Stimulated activated CD8-positive, alpha-beta memory T cell treated with anti-CD3 and anti-CD28 coated beads, Interleukin-7, amount 100 ng/mL, for 4 hours (primary cell): Measurements from ENCODE around the gene ELOB.

ENCODE experiments used
- DNase-seq, 2 donors: peaks; one replicate each; pipeline ENCODE4 v3.0.0-alpha.2; 2020; ENCODE audit warnings: low read depth in 2 of 2

ELOB gene

DNA sequence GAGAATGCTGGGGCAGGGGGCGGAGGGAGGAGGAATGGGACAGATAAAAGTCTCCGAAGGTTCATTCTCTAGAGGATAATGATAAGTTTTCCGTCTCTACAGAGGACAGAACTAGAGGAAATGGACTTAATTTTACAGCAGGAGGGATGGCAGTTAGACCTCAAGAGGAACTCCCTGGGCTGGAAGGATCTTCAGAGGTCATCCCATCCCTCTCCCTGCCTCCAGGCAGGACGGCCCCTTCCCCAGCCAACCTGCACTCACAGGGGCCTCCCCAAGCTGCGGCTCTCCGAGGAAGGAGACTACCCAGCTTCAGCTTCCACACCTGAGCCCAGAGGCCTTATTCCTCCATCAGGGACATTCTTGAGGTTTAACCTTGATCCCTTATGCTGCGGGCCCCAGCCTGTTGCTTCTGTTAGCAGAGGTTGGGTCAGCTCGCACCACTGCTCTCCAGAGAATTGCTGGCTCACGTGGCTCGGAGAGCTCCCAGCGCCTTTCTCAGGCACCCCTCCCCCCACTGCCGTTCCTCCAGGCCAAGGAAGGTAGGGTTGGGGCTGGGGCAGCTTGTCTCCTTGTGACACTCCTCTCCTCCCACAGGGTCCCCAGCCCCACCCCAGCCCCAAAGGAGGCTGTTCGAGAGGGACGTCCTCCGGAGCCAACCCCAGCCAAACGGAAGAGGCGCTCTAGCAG, 8.5 kb downstream of the ELOB start:
- no peak for DNase-seq

GRCh38 chr16:2767891-2768290, 9.2 kb downstream of the ELOB start:
- DNase-seq = no peak

- DNase-seq = no peak
Measured at GRCh38 chr16:2767140-2767731, 9.8 kb downstream of the ELOB start.

DNA sequence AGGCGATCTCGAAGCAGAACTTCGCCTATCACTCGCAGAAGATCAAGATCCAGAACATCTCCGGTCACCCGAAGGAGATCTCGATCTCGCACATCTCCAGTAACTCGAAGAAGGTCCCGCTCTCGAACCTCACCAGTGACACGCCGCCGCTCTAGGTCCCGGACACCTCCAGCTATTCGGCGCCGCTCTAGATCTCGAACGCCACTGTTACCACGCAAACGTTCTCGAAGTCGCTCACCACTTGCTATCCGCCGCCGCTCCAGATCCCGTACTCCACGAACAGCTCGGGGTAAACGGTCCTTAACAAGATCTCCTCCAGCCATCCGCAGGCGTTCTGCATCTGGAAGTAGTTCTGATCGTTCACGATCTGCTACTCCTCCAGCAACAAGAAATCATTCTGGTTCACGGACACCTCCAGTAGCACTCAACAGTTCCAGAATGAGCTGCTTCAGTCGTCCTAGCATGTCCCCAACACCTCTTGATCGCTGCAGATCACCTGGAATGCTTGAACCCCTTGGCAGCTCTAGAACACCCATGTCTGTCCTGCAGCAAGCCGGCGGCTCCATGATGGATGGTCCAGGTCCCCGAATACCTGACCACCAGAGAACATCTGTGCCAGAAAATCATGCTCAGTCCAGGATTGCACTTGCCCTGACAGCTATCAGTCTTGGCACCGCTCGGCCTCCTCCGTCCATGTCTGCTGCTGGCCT, 10.5 kb downstream of the ELOB start:
- DNase-seq = no peak

DNA sequence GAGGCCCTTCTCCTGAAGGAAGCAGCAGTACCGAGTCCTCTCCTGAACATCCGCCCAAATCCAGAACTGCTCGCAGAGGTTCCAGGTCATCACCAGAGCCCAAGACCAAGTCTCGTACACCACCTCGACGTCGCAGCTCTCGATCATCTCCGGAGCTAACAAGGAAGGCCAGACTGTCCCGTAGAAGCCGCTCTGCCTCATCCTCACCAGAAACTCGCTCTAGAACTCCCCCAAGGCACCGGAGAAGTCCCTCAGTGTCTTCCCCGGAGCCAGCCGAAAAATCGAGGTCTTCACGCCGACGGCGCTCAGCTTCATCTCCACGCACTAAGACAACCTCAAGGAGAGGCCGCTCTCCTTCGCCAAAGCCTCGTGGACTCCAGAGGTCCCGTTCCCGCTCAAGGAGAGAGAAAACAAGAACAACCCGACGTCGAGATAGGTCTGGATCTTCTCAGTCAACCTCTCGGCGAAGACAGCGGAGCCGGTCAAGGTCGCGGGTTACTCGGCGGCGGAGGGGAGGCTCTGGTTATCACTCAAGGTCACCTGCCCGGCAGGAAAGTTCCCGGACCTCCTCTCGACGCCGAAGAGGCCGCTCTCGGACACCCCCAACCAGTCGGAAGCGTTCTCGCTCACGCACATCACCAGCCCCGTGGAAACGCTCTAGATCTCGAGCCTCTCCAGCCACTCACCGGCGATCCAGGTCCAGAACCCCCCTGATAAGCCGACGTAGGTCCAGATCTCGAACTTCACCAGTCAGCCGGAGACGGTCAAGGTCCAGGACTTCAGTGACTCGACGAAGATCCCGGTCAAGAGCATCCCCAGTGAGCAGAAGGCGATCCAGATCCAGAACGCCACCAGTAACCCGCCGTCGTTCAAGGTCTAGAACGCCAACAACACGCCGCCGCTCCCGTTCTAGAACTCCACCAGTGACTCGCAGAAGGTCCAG, 11.3 kb downstream of the ELOB start:
- DNase-seq = no peak

DNA sequence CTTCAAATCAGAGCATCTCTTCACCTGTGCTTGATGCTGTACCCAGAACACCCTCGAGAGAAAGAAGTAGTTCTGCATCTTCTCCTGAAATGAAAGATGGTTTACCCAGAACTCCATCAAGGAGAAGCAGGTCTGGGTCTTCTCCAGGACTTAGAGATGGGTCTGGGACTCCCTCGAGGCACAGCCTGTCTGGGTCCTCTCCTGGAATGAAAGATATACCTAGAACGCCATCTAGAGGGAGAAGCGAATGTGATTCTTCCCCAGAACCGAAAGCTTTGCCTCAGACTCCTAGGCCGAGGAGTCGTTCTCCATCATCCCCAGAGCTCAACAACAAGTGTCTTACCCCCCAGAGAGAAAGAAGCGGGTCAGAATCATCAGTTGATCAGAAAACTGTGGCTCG, 12.4 kb downstream of the ELOB start:
- no peak for DNase-seq

GRCh38 chr16:2763173-2763572, 13.9 kb downstream of the ELOB start:
- no peak for DNase-seq

- no peak for DNase-seq
Measured at GRCh38 chr16:2762711-2763110, 14.4 kb downstream of the ELOB start.

- no peak for DNase-seq
Measured at GRCh38 chr16:2761886-2762583, 15.0 kb downstream of the ELOB start.

- no peak for DNase-seq
Measured at GRCh38 chr16:2761472-2761871, 15.6 kb downstream of the ELOB start.

- DNase-seq = no peak
Measured at GRCh38 chr16:2757344-2757743, 19.7 kb downstream of the ELOB start.

DNA sequence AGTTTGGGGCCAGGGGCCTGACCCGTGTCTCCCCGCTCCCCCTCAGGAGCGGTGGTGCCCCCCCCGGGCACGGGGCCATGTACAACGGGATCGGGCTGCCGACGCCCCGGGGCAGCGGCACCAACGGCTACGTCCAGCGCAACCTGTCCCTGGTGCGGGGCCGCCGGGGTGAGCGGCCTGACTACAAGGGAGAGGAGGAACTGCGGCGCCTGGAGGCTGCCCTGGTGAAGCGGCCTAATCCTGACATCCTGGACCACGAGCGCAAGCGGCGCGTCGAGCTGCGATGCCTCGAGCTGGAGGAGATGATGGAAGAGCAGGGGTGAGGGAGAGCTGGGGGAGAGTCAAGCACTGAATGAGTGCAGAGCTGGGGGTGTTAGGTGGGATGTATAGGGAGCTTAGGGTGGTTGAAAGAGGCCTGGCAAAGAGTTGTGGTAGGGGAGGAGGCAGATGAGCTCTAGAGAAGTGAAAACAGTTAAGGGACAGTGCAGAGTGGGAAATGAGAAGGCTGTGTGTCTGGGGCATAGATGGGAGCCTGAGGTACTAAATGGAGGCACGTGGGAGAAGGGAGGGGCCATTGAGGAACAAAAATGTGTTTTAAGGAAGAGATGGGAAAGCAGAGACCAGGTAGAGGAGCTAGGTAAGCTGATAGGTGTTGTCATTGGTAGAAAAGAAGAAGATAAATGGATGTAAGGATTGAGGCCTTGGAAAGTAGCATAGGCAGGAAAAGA, 20.6 kb downstream of the ELOB start:
- no peak for DNase-seq

- DNase-seq = no peak
Measured at GRCh38 chr16:2755158-2755557, 21.9 kb downstream of the ELOB start.

DNA sequence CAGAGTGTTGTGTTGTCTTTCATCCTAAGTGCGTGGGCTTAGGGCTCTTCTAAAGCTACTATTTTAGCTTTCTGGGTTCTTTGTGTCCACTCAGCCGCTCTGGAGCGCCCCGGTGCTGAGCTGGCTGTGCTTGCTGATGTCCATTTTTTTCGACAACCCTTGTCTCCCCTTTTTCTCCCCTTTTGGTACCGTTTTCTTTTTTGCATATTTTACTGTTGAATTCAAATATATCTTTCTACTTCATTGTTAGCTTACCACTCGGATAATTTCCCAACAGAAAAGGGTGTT, 23.4 kb downstream of the ELOB start:
- no peak for DNase-seq

GRCh38 chr16:2752850-2753732, 24.0 kb downstream of the ELOB start:
- DNase-seq = no peak

DNA sequence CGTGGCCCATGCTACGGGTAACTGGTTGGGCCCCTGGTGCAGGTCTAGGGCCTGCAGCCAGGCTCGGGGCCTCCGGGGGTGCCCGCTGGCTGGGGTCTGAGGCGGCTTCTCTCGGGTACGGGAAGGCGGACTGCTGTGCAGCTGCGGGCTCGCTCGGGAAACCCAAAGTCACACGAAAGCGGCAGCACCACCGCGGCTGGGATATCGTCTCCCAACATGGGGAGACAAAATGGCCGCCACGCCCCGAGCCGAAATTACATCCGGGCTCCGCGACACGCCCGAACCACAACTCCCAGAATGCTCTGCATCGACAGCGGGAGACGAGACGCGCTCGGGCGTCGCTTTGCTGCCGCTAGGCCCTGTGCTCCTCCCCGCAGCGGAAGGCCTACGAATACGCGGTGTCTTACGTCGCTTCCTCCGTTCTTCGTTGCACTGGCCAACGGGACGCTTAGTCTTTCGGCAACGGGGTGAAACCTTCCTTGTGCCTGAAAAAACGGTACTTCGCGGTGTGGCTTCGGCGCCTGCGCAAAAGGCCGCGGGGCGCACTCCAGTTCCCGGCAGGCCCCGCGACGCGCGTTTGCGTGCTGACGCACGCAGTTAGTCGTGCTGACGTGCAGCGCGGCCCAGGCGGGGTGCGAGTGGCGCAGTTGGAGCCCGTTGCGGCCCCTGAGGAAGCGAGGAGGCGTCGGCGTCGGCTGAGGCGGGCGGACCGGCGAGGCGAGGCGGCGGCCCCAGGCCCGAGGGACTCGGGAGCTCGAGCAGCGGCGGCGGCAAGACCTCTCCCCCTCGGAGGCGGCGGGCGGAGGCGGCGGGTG, 24.8 kb downstream of the ELOB start, which contains the start of gene SRRM2:
Gene SRRM2, plus strand, starts transcription at position 604 of the 815 bp plus-strand sequence. CDS start 3,727 bp downstream, outside the sequence.
- peak; percentile 89 to 91 for DNase-seq

DNA sequence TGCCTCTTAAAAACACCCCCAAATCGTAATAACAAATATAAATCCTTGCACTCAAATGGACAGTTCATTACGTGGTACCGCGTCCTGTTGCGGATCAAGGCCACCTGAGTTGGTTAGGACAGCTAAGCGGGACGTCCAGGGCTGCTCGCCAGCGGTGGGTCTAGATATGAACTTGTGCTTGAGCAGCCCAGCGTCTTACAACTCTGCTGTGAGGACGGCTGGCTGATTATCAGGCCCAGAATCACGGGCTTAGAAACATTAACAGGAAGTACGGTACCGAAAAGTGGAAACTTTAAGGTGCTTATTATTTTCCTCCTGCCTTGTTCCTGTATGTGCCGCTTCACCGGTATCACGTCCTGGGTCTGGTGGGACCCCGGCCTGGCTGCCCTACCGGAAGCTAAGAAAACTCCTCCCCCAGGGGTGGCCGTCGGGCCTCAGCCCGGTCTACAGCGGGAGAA, 25.5 kb downstream of the ELOB start:
- no peak for DNase-seq

- DNase-seq = no peak
Measured at GRCh38 chr16:2749936-2750335, 27.1 kb downstream of the ELOB start.

DNA sequence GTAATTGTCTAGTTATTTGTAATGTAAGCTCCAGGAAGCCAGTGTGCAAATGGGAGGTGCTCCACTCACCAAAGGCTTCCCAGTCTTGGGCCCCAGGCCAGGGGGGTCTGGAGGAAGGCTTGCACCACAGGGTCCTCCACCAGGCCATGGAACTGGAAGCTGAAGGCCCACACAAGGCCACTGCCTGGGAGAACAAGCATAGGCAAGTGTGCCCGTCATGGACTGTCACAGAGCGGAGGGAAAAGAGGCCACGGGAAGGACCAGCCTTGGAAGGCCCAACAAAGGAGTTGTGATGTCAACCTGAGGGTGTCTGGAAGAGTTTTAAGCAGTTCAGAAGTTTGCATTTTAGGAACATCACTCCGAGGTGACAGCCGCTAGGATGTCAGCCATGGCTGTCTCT, 27.6 kb downstream of the ELOB start:
- DNase-seq = no peak
